ENCODE data around the gene AUTS2.
A peak's percentile ranks its signal among the peaks of the same experiment; 100 is the strongest.

AUTS2 gene

GRCh38 chr7:70134029-70134770 lies 535.9 kb downstream of the AUTS2 start:
- ChIA-PET POLR2A (interaction anchor here (0.5 kb wide), 1 partner anchor 42 kb away, joined by 3 read pairs; no protein-coding TSS in a partner anchor), CTCF (interaction anchor here (1.3 kb wide), 1 partner anchor 20 kb away, joined by 3 read pairs; no protein-coding TSS in a partner anchor)
- no peak for TF ChIP-seq FOXM1 (IDR thresholded peaks at IDR 0.05; ENCODE audit: borderline replicate concordance)
- peak; percentile 65 for TF ChIP-seq PKNOX1 (IDR thresholded peaks at IDR 0.05)
- TF ChIP-seq CTBP1 (IDR thresholded peaks at IDR 0.05; ENCODE audit: borderline replicate concordance), result no peak
- no peak for TF ChIP-seq BHLHE40 (IDR thresholded peaks at IDR 0.05; ENCODE audit: borderline replicate concordance)
- no peak for TF ChIP-seq ARNT (IDR thresholded peaks at IDR 0.05)
- TF ChIP-seq ELF4 (IDR thresholded peaks at IDR 0.05), result no peak
- no peak for TF ChIP-seq HDGF (IDR thresholded peaks at IDR 0.05; ENCODE audit: borderline replicate concordance)
- no peak for TF ChIP-seq FOXK2 (IDR thresholded peaks at IDR 0.05)
- no peak for TF ChIP-seq SUZ12 (IDR thresholded peaks at IDR 0.05)
- DNase-seq (ENCODE audit: extremely low spot score), result no peak

GRCh38 chr7:70135656-70136055 lies 537.4 kb downstream of the AUTS2 start:
- no peak for DNase-seq (ENCODE audit: extremely low spot score)
- POLR2A ChIA-PET, result no interaction called here
- CTCF ChIA-PET, result interaction anchor here (1.3 kb wide), 1 partner anchor 21 kb away, joined by 3 read pairs; no protein-coding TSS in a partner anchor
- TF ChIP-seq FOXK2 (IDR thresholded peaks at IDR 0.05) (no peak), SUZ12 (IDR thresholded peaks at IDR 0.05) (no peak), HDGF (IDR thresholded peaks at IDR 0.05; ENCODE audit: borderline replicate concordance) (no peak), FOXA1 (IDR thresholded peaks at IDR 0.05) (no peak), SP1 (IDR thresholded peaks at IDR 0.05) (no peak), ARNT (IDR thresholded peaks at IDR 0.05) (no peak), PKNOX1 (IDR thresholded peaks at IDR 0.05) (no peak), BHLHE40 (IDR thresholded peaks at IDR 0.05; ENCODE audit: borderline replicate concordance) (no peak), TARDBP (IDR thresholded peaks at IDR 0.05) (no peak), CTBP1 (IDR thresholded peaks at IDR 0.05; ENCODE audit: borderline replicate concordance) (no peak), ELF4 (IDR thresholded peaks at IDR 0.05) (no peak), LEF1 (IDR thresholded peaks at IDR 0.05; ENCODE audit: borderline replicate concordance) (no peak), NFRKB (IDR thresholded peaks at IDR 0.05) (no peak), FOXM1 (IDR thresholded peaks at IDR 0.05; ENCODE audit: borderline replicate concordance) (no peak), ZNF384 (IDR thresholded peaks at IDR 0.05) (no peak), L3MBTL2 (conservative IDR thresholded peaks at IDR 0.05) (no peak)

- no peak for TF ChIP-seq SUZ12 (IDR thresholded peaks at IDR 0.05)
- TF ChIP-seq ELF4 (IDR thresholded peaks at IDR 0.05), result no peak
- TF ChIP-seq HDGF (IDR thresholded peaks at IDR 0.05; ENCODE audit: borderline replicate concordance), result no peak
- no peak for TF ChIP-seq ARNT (IDR thresholded peaks at IDR 0.05)
- no peak for TF ChIP-seq L3MBTL2 (conservative IDR thresholded peaks at IDR 0.05)
- TF ChIP-seq NFRKB (IDR thresholded peaks at IDR 0.05), result no peak
- TF ChIP-seq FOXK2 (IDR thresholded peaks at IDR 0.05), result no peak
- no peak for TF ChIP-seq SP1 (IDR thresholded peaks at IDR 0.05)
- DNase-seq (ENCODE audit: extremely low spot score), result no peak
- ChIA-PET CTCF (interaction anchor here (0.6 kb wide), 1 partner anchor 1960 kb away, joined by 4 read pairs; no protein-coding TSS in a partner anchor), POLR2A (no interaction called here)
Measured at GRCh38 chr7:70137126-70137525, 538.9 kb downstream of the AUTS2 start.

GRCh38 chr7:70142247-70142932 lies 544.1 kb downstream of the AUTS2 start:
- no peak for DNase-seq (ENCODE audit: extremely low spot score)
- ChIA-PET CTCF (interaction anchor here (0.8 kb wide), 1 partner anchor 19 kb away, joined by 3 read pairs; no protein-coding TSS in a partner anchor), POLR2A (no interaction called here)
- TF ChIP-seq TARDBP (IDR thresholded peaks at IDR 0.05) (no peak), ELF4 (IDR thresholded peaks at IDR 0.05) (no peak), HDGF (IDR thresholded peaks at IDR 0.05; ENCODE audit: borderline replicate concordance) (no peak), PKNOX1 (IDR thresholded peaks at IDR 0.05) (no peak), FOXM1 (IDR thresholded peaks at IDR 0.05; ENCODE audit: borderline replicate concordance) (no peak), CTBP1 (IDR thresholded peaks at IDR 0.05; ENCODE audit: borderline replicate concordance) (no peak), ZNF384 (IDR thresholded peaks at IDR 0.05) (no peak), L3MBTL2 (conservative IDR thresholded peaks at IDR 0.05) (no peak), LEF1 (IDR thresholded peaks at IDR 0.05; ENCODE audit: borderline replicate concordance) (no peak), BHLHE40 (IDR thresholded peaks at IDR 0.05; ENCODE audit: borderline replicate concordance) (no peak)

- ChIA-PET CTCF (interaction anchor here (0.7 to 1.1 kb wide), 4 partner anchors 13 to 594 kb away, joined by 3 to 4 read pairs (median 3); no protein-coding TSS in a partner anchor), POLR2A (no interaction called here)
- TF ChIP-seq NFRKB (IDR thresholded peaks at IDR 0.05) (no peak), PKNOX1 (IDR thresholded peaks at IDR 0.05) (peak; percentile 64)
- DNase-seq (ENCODE audit: extremely low spot score), result peak; percentile 21
Measured at GRCh38 chr7:70143075-70144044, 545.1 kb downstream of the AUTS2 start.
